ENCODE results near the gene CCL1. TPM values are rescaled to one million over a fixed set of nuclear protein-coding genes. Genes with fewer than 3 reads are reported as not detected.

CCL1 gene
- total and polyA plus RNA-seq, 9 of the 15 experiments (the other 6 are each of a cell fraction or from before 2014, with no cell fraction given), result 0.45 TPM; not detected in 8

DNA sequence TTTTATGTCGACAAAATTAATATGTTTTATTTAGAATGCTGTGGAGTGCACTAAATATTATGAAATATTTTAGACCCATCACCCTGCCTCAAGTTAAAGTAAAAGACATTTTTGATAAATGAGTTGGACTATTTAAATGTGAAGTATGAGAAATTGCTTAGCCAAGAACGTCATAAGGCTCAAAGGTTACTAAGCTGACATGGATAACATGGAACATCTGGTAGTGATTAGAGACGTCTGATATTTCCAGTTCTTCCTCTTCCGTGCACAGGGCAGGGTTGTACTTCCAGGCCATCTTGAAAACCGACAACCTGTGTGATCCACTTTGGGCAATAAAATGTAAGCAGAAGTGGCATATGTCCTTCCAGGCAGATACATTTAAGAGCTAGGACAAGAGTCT is 51.0 kb downstream of the CCL1 start:
- in situ Hi-C loops (cut with MboI) (no loop called here), intact Hi-C loops (cut with micrococcal nuclease) (no loop called here)
- ATAC-seq, result no peak
- ChIA-PET POLR2A (no interaction called here), CTCF (ENCODE audit: low intra/inter-chr PET ratio) (no interaction called here)
- no peaks in the 10 kb centered on the region for H3K9me1 ChIP-seq (ENCODE audit: control insufficient read depth, insufficient read depth, low read length)
- H4K20me1 ChIP-seq (replicated peaks; ENCODE audit: control insufficient read depth, insufficient read depth, low read length), result no peaks in the 10 kb centered on the region
- no peaks in the 10 kb centered on the region for H3K4me1 ChIP-seq (replicated peaks in 1 of 2; ENCODE audit: control insufficient read depth in 2 of 2, insufficient read depth in 2 of 2, low read length in 2 of 2)
- H3K79me2 ChIP-seq (ENCODE audit: control insufficient read depth, insufficient read depth, low read length), result no peaks in the 10 kb centered on the region
- WGBS (ENCODE audit: insufficient coverage, low coverage, missing lambda C conversion rate), result 1% methylated on average over 5 of the region's 5 CpGs
- H3K4me2 ChIP-seq (ENCODE audit: insufficient read depth, low read length), result no peak overlapping the region
- H3K27ac ChIP-seq (ENCODE audit: extremely low read depth, low read depth, low read length), result no peak overlapping the region
- no peak overlapping the region for H2AFZ ChIP-seq (ENCODE audit: low read depth, low read length)
- H3K36me3 ChIP-seq (ENCODE audit: control insufficient read depth, insufficient read depth, low read length), result no peaks in the 10 kb centered on the region
- TF ChIP-seq ZNF41 (CRISPR knock-in tag; conservative IDR thresholded peaks at IDR 0.05) (no peak), SIX5 (IDR thresholded peaks at IDR 0.05; ENCODE audit: borderline replicate concordance in 1 of 2, insufficient read depth in 1 of 2, low read depth in 1 of 2, low read length in 2 of 2) (no peak), HDAC2 (IDR thresholded peaks at IDR 0.05) (no peak), ZNF583 (CRISPR knock-in tag; IDR thresholded peaks at IDR 0.05) (no peak)
- TF ChIP-seq, protein P1, sequence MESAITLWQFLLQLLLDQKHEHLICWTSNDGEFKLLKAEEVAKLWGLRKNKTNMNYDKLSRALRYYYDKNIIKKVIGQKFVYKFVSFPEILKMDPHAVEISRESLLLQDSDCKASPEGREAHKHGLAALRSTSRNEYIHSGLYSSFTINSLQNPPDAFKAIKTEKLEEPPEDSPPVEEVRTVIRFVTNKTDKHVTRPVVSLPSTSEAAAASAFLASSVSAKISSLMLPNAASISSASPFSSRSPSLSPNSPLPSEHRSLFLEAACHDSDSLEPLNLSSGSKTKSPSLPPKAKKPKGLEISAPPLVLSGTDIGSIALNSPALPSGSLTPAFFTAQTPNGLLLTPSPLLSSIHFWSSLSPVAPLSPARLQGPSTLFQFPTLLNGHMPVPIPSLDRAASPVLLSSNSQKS (CRISPR knock-in tag; IDR thresholded peaks at IDR 0.05), result no peak
- FAIRE-seq, result no peak
- H3K9me3 ChIP-seq (replicated peaks; ENCODE audit: control insufficient read depth, insufficient read depth, low read depth, low read length), result no peaks in the 10 kb centered on the region
- no peak for DNase-seq (ENCODE audit: extremely low read depth in 1 of 4, low spot score in 3 of 4)
- BruUV-seq (replicated peaks), result no TSS peak
- no peak overlapping the region for H3K4me3 ChIP-seq
- H3K27me3 ChIP-seq (ENCODE audit: control insufficient read depth in 2 of 2, insufficient read depth in 2 of 2, low read length in 2 of 2), result 0 out of 5 replicates have a peak, but pooled peaks cover 2 to 5% of the 10 kb centered on the region in 2 experiments
- H3K9ac ChIP-seq (ENCODE audit: insufficient read depth in 1 of 2, low read depth in 2 of 2, low read length in 2 of 2), result no peak overlapping the region

DNA sequence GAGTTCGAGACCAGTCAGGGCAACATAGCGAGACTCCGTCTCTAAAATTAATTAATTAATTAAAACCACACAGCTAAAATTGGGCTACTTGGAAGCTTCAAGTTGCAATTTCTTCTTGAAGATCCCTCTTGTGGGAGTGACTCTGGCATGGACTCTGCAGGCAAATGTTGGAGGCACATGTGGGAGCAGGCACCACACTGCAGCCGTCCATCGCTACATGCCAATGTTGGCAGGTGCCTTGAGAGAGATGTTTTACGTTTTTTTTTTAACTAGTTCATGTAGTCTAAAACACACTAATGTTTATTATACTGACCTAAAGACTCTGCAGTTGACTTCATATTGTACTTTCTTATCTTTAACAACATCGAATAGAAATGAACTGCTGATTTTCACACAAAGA is 51.7 kb downstream of the CCL1 start:
- H3K4me3 ChIP-seq, result no peak overlapping the region
- H3K9ac ChIP-seq (ENCODE audit: insufficient read depth in 1 of 2, low read depth in 2 of 2, low read length in 2 of 2), result no peak overlapping the region
- H3K36me3 ChIP-seq (ENCODE audit: control insufficient read depth, insufficient read depth, low read length), result no peaks in the 10 kb centered on the region
- ATAC-seq, result no peak
- no peak overlapping the region for H3K27ac ChIP-seq (ENCODE audit: extremely low read depth, low read depth, low read length)
- POLR2A ChIA-PET, result no interaction called here
- no peaks in the 10 kb centered on the region for H3K4me1 ChIP-seq (replicated peaks in 1 of 2; ENCODE audit: control insufficient read depth in 2 of 2, insufficient read depth in 2 of 2, low read length in 2 of 2)
- H3K9me3 ChIP-seq (replicated peaks; ENCODE audit: control insufficient read depth, insufficient read depth, low read depth, low read length), result no peaks in the 10 kb centered on the region
- H2AFZ ChIP-seq (ENCODE audit: low read depth, low read length), result no peak overlapping the region
- no peak for FAIRE-seq
- WGBS (ENCODE audit: insufficient coverage, low coverage, missing lambda C conversion rate), result 2% methylated on average over 7 of the region's 7 CpGs
- in situ Hi-C loops (cut with MboI), result no loop called here
- H3K27me3 ChIP-seq (ENCODE audit: control insufficient read depth in 2 of 2, insufficient read depth in 2 of 2, low read length in 2 of 2), result 0 out of 5 replicates have a peak, but pooled peaks cover 2 to 5% of the 10 kb centered on the region in 2 experiments
- CTCF ChIA-PET (ENCODE audit: low intra/inter-chr PET ratio), result no interaction called here
- no peaks in the 10 kb centered on the region for H3K9me1 ChIP-seq (ENCODE audit: control insufficient read depth, insufficient read depth, low read length)
- no TSS peak for BruUV-seq (replicated peaks)
- no peaks in the 10 kb centered on the region for H4K20me1 ChIP-seq (replicated peaks; ENCODE audit: control insufficient read depth, insufficient read depth, low read length)
- no peak for DNase-seq (ENCODE audit: extremely low read depth in 1 of 4, low spot score in 3 of 4)
- intact Hi-C loops (cut with micrococcal nuclease), result no loop called here
- no peak overlapping the region for H3K4me2 ChIP-seq (ENCODE audit: insufficient read depth, low read length)
- no peaks in the 10 kb centered on the region for H3K79me2 ChIP-seq (ENCODE audit: control insufficient read depth, insufficient read depth, low read length)
- TF ChIP-seq, protein P2, sequence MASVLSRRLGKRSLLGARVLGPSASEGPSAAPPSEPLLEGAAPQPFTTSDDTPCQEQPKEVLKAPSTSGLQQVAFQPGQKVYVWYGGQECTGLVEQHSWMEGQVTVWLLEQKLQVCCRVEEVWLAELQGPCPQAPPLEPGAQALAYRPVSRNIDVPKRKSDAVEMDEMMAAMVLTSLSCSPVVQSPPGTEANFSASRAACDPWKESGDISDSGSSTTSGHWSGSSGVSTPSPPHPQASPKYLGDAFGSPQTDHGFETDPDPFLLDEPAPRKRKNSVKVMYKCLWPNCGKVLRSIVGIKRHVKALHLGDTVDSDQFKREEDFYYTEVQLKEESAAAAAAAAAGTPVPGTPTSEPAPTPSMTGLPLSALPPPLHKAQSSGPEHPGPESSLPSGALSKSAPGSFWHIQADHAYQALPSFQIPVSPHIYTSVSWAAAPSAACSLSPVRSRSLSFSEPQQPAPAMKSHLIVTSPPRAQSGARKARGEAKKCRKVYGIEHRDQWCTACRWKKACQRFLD (CRISPR knock-in tag; IDR thresholded peaks at IDR 0.05), result no peak
- TF ChIP-seq, protein P3, sequence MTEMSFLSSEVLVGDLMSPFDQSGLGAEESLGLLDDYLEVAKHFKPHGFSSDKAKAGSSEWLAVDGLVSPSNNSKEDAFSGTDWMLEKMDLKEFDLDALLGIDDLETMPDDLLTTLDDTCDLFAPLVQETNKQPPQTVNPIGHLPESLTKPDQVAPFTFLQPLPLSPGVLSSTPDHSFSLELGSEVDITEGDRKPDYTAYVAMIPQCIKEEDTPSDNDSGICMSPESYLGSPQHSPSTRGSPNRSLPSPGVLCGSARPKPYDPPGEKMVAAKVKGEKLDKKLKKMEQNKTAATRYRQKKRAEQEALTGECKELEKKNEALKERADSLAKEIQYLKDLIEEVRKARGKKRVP (CRISPR knock-in tag; IDR thresholded peaks at IDR 0.05), result no peak
- no peak for TF ChIP-seq ZFX (CRISPR knock-in tag; IDR thresholded peaks at IDR 0.05)
- TF ChIP-seq ZBTB7A (IDR thresholded peaks at IDR 0.05; ENCODE audit: borderline replicate concordance, control insufficient read depth, low read depth, low read length), result no peak
- TF ChIP-seq MIER1 (IDR thresholded peaks at IDR 0.05; ENCODE audit: low read depth), result no peak
- no peak for TF ChIP-seq ZNF384 (IDR thresholded peaks at IDR 0.05; ENCODE audit: low read depth, low read length)
- TF ChIP-seq PHB2 (IDR thresholded peaks at IDR 0.05; ENCODE audit: low read depth), result no peak
- TF ChIP-seq HIVEP1 (CRISPR knock-in tag; IDR thresholded peaks at IDR 0.05), result no peak
- TF ChIP-seq ZFP36 (IDR thresholded peaks at IDR 0.05; ENCODE audit: low read depth, low read length, partially characterized antibody), result no peak

All from K562 (cell line).